Raji (cell line): ENCODE measurements around the gene CNTNAP2.

Experiments
- POLR2A ChIP-seq: IDR thresholded peaks from 2 replicates; pipeline ENCODE4 v1.6.1; 2011; ENCODE audit warnings: low read depth, low read length, control low read depth; ENCODE audit not compliant: insufficient read depth

Gene CNTNAP2

DNA sequence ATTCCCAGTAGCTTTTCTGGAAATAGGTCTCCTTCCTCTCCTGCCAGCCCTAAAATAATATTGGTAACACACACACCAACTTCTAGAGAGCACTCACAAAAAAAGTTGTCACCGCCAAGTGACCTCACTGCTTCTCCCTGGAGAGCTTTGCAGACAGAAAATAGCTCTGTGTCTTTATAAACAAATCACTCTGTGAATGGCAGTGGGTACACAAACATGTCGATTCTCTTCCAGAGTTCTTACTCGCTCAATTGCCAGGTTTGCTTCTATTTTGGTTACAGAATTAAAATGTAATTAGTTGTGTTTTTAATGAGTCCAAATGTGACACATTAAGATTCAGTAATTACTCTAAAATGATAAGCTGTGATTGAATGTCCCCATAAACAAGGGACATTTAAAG is 1824.8 kb downstream of the CNTNAP2 start:
- no peak for TF ChIP-seq POLR2A

GRCh38 chr7:147944321-147944720 is 1827.7 kb downstream of the CNTNAP2 start:
- no peak for TF ChIP-seq POLR2A

- no peak for TF ChIP-seq POLR2A
Measured at GRCh38 chr7:147952918-147953317, 1836.3 kb downstream of the CNTNAP2 start.

- no peak for TF ChIP-seq POLR2A
Measured at GRCh38 chr7:147968046-147968610, 1851.5 kb downstream of the CNTNAP2 start.

DNA sequence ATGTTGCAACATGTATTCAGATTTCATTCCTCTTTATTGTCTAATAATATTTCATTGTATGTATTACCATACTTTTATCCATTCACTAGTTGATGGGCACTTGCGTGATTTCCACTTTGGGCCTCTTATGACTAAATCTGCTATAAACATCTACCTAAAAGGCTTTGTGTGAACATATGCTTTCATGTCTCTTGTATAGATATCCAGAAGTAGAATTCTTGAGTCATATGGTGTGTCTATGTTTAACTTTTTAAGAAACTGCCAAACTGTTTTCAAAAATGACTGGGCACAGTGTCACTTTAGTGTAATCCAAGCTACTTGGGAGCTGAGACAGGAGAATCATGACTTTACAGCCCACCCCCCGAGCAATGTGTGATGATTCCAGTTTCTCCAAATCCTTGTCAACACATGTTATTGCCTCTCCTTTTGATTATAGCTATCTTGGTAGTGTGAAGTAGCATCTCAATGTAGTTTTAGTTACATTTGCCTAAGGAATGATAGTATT is 1855.1 kb downstream of the CNTNAP2 start:
- TF ChIP-seq POLR2A = no peak

DNA sequence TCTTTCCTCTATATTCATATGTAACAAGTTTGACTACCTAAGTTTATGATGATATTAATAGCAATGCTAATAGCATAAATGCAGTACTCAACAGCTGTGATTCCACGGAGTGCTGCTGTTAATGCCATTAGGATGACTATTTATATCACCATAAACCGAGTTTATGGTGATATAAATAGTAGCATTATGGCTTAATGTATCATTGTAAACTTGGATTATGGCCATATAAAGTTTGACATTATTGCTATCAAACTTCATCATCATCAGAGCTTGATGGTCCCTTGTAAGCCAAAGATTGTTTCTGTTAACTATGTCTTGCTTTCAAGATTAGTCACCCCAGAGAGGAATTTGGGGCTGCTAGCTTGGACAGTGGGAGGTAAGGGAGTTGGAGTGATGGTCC is 1861.6 kb downstream of the CNTNAP2 start:
- no peak for TF ChIP-seq POLR2A

GRCh38 chr7:147978651-147979050 is 1862.0 kb downstream of the CNTNAP2 start:
- no peak for TF ChIP-seq POLR2A

- no peak for TF ChIP-seq POLR2A
Measured at GRCh38 chr7:147980826-147981813, 1864.5 kb downstream of the CNTNAP2 start.

GRCh38 chr7:147982307-147982706 is 1865.7 kb downstream of the CNTNAP2 start:
- TF ChIP-seq POLR2A = no peak

- TF ChIP-seq POLR2A = no peak
Measured at GRCh38 chr7:147984265-147984664, 1867.7 kb downstream of the CNTNAP2 start.

DNA sequence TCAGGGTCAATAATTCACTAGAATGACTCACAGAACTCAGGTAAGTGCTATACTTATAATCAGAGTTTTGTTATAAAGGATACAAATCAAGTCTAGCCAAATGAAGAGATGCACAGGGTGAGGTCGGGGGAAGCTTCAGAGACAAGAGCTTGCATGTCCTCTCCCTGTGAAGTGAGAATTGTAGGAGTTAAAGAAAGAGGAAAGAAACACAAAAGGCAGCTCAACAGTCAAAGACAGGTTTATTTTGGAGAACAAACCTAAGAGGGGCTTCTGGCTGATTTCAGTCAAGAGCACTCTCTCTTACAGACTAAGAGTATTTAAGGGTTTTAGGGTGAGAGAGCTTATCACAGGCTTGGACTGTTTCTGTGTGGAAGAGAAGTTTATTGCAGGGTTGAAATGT is 1873.5 kb downstream of the CNTNAP2 start:
- no peak for TF ChIP-seq POLR2A

DNA sequence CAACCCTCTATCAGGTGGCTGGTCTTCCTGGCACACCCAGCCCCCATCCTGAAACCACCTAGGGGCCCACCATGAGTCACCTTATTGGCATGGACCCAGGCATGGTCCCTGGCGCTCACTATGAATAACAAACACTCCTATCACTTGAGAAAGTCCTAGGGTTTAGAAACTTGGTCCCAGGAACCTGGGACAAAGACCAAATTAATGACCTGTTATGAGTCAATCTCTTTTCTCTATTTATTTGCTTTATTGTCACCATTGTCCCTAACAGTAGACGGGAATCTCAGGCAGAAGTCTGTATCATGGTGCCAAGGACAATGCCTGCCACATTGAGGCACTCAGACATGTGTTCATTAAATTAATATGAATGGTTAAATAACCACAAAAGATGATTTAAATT is 1874.3 kb downstream of the CNTNAP2 start:
- no peak for TF ChIP-seq POLR2A

GRCh38 chr7:147992698-147993097 is 1876.1 kb downstream of the CNTNAP2 start:
- TF ChIP-seq POLR2A = no peak

- no peak for TF ChIP-seq POLR2A
Measured at GRCh38 chr7:147997636-147998035, 1881.0 kb downstream of the CNTNAP2 start.

DNA sequence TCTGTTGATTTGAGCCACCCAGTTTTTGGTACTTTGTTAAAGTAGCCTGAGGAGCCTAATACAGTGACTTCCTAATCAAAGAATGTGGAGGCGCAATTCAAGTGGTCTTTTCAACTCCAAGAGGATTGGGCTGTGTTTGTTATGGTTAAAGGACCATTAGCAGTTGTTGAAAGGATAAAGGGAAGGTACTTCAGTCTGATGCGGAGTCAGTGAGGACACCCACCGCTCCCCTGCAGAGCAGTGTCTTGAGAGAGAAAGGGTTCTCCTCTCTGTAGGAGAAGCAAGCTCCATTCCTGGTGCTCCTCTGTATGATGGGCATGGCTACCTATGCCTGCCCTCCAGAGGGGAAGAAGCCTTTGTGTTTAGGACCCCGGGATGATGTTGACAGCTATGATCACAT is 1883.4 kb downstream of the CNTNAP2 start:
- no peak for TF ChIP-seq POLR2A

DNA sequence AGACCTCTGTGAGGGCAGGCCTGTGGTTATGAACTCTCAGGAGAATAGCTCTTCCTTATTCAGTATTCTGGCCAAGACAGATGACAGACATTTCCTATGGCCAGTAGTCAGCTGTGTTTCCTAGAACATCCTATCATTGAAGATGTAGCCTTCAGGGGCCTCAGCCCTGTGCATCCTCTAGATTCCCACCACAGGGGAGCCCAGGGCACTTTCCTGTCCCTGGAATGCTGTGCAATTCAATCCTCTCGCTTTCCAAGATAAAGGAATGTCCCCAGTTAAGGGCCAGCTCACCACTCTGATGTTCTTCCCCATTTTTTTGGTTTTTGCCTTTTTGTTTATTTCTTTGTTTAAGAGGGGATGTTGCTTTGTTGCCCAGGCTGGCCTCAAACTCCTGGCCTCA is 1895.2 kb downstream of the CNTNAP2 start:
- TF ChIP-seq POLR2A = no peak
